Renal pelvis (tissue), 4 donors: ENCODE results near the gene PCNX1. TPM values are rescaled to one million over a fixed set of nuclear protein-coding genes. Genes with fewer than 3 reads are reported as not detected.

Source experiments
- DNase-seq: peaks from one replicate; pipeline ENCODE4 v3.0.0-alpha.2; 2013
- polyA plus RNA-seq, 3 donors: library from polyadenylated mRNA; unstranded; fragments of 120-200 nt; gene quantifications; one replicate each; pipeline ENCODE4 v1.2.1, GENCODE V29; 2013; ENCODE audit not compliant: insufficient read length in 3 of 3

Gene PCNX1
- polyA plus RNA-seq, 3 donors = 48.1 to 63.7 (median 52.3) TPM

DNA sequence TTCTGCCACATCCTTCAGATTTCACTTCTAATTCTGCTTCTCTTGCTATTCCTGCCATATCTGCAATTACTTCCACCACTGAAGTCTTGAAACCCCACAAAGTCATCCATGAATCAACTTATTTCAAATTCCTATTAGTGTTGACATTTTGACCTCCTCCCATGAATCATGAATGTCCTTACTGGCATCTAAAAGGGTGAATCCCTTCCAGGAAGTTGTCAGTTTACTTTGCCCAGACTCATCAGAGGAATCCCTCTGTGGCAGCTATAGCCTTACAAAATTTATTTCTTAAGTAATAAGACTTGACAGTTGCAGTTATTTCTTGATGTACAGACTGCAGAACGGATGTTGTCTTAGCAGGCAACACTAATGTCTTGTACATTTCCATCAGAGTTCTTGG, 162.9 kb downstream of the PCNX1 start:
- no peak for DNase-seq

DNA sequence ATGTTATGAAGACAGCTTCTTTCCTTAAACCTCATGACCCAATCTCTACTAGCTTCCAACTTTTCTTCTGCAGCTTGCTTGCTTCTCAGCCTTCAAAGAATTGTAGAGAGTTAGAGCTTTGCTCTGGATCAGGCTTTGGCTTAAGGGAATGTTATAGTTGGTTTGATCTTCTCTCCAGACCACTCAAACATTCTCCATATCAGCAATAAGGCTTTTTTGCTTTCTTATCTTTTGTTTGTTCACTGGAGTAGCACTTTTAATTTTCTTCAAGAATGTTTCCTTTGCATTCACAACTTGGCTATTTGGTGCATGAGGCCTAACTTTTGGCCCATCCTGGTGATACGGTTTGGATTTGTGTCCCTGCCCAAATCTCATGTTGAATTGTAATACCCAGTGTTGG, 163.8 kb downstream of the PCNX1 start:
- no peak for DNase-seq

DNA sequence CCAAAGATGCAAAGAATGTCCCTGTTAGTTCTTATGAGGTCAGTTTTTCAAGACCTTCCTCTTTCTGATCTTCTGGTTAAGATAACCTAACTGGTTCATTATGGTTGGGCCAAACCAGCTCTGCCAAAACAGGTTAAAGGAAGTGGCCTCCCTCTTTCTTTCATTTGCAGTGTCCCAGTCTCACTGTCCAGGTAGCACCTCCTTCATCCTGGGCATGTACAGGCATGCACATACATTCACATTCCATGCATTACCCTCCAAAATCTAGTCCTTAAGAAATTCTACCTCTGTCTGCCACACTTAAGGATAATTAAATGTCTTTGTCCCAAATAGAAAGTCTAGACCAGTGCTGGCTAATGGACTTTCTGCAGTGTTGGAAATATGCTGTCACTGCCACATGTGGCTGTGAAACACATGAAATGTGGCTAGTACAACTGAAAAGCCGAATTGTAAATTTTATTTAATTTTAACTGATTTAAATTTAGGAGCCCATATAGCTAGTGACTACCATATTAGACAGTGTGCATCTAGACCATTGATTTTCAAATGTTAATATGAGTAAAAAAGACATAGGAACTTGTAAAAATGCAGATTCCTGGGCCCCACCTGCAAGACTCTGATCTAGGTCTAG, 169.3 kb downstream of the PCNX1 start:
- DNase-seq = no peak

DNA sequence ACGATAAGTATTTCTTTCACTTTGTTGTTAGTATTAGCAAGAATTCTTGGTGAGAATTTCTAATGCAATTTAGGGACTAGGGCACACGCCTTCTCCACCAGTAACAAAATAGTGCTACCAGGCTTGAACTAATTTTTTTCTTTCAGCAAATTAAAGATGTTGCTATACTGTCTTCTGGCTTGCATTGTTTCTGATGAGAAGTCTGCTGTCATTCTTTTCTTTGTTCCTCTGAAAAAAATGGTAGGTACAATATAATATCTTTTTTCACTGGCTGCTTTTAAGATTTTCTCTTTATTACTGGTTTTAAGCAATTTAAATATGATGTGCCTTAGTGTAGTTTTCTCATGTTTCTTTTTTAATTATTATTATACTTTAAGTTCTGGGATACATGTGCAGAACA, 171.2 kb downstream of the PCNX1 start:
- no peak for DNase-seq

DNA sequence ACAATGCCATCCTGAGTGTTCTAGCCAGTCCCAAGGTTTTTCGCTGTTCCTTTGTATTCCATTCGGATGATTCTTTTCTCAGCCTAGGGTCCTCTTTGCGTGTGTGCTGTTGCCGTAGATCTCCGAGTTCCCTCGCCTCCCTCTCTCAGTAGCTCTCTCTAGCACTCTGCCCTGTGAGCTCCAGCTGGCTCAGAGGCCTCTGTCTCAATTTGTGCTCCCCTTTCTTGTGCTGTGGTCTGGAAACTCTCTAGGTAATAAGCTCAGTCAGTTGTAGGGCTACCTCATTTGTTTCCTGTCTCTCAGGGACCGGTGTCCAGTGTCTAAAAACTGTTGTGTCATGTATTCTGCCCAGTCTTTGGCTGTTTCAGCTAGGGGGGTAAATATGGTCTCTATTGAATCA, 179.3 kb downstream of the PCNX1 start:
- DNase-seq = no peak

DNA sequence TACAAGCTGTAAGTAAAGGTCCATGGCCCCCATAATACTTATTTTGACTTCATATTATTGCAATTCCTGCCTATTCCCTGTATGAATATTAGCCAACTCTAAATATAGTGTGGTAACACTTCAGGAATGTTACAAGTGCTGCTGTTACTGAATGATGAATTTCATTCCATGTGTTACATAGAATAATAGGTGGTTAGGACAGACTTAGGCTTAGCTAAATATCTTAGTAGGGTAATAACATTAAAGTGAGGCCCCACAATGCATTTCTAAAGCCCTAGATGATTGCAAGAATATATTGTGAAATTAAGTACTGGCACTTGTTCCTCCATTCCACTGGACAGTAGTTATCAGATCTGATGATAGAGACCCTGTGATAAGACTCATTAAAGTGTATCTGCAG, 182.7 kb downstream of the PCNX1 start:
- DNase-seq = no peak

DNA sequence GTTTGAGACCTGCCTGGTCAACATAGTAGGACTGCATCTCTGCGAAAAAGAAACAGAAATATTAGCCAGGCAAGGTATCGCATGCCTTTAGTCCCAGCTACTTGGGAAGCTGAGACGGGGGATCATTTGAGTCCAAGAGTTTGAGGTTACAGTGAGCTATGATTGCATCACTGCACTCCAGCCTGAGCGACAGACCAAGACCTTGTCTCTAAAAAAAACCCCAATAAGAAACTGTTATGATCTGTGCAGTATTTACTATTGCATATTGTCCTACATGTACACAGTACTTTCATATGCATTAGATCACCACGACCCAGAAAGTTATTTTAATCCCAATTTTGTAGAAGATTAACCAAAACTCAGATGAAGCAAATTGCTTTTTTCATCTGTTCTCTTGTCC, 187.5 kb downstream of the PCNX1 start:
- DNase-seq = no peak

DNA sequence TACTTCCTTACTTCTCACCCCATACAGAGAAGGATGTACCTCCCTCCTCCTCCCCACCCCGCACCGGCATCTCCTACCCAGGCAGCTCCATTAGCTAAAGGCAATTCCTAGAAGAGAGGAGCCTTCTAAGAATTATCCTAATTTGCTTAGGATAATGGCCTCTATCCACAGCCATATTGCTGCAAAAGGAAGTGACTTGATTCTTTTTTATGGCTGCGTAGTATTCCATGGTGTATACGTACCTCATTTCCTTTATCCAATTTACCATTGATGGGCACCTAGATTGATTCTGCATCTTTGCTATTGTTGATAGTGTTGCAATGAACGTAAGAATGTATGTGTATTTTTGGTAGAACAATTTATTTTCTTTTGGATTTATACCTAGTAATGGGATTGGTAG, 189.7 kb downstream of the PCNX1 start:
- no peak for DNase-seq

DNA sequence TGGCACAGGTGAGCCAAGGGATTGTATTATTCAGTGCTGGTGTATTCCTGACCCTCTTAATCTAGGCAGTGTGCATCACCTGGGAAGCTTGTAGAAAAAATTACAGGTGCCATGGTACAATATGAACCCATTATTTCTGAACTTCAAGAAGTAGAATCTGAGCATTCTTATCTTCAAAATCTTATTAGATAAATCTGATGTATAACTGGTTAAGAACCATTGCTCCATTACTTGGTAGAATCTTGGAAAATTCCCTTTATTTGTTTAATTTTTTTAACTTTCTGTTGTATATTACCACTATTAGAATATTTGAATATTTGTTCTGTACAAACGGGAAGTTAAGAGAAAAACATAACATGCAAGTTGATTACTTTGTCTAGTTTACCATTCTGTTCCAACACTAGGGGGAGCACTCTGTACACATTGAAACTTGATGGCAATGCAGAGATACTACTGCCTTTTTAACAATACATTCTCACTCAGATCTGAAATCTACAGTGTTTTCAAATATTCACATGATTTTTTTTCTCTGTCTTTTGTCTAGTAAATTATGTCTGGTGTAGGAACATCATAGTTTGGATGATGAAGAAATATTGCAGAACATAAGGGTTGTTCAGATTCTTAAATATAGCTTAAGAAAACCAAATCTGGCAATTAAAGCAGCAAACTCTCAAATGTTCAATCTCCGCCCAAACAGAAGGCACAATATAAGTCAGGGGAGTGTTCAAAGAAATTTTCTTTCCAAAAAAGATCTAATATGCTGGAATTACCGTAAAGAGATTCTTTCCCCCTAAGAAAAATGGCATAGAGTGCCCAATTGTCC, 196.6 kb downstream of the PCNX1 start:
- peak; percentile 55 for DNase-seq

DNA sequence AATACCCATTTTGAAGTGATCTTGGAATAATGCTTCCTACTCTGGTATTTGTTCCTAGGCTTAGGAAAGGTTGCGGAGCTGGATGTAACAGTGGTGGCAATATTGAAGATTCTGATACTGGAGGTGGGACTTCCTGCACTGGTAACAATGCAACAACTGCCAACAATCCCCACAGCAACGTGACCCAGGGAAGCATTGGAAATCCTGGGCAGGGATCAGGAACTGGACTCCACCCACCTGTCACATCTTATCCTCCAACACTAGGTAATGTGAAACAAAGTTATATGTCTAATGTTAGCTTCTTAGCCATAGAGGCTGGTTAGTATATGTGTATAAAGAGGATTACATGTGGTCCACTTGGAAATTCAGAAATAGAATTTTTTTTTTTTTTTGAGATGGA, 197.9 kb downstream of the PCNX1 start:
- no peak for DNase-seq

DNA sequence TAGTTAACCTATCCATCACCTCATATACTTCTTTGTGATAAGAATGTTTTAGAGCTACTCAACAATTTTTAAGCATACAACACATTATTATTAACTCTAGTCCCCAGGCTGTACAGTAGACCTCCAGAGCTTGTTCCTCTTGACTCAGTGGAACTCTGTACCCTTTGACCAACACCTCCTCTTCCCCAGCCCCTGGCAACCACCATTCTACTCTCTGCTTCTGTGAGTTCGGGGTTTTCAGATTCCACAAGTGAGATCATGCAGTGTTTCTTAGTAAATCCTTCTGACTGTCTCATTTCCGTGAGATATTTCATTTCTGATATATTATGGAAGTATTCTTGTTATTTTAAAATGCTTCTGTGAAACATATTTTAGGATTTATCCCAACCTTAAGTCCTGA, 200.7 kb downstream of the PCNX1 start:
- DNase-seq = no peak

DNA sequence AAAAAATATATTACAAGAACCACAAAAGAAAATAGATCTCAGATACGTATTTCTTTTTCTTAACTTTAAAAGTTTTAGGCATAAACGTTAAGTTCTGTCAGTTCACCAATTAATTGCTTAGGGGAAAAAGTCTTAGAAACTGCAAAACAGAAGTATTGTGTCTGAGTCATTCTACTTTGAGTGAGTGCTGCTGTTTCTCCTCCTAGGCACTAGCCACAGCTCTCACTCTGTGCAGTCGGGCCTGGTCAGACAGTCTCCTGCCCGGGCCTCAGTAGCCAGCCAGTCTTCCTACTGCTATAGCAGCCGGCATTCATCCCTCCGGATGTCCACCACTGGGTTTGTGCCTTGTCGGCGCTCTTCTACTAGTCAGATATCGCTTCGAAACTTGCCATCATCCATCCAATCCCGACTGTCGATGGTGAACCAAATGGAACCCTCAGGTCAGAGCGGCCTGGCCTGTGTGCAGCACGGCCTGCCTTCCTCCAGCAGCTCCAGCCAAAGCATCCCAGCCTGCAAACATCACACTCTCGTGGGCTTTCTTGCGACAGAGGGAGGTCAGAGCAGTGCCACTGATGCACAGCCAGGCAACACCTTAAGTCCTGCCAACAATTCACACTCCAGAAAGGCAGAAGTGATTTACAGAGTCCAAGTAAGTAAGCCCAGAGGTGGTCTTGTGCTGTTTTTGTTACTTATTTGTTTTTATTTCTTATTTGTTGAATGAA, 201.3 kb downstream of the PCNX1 start:
- no peak for DNase-seq

DNA sequence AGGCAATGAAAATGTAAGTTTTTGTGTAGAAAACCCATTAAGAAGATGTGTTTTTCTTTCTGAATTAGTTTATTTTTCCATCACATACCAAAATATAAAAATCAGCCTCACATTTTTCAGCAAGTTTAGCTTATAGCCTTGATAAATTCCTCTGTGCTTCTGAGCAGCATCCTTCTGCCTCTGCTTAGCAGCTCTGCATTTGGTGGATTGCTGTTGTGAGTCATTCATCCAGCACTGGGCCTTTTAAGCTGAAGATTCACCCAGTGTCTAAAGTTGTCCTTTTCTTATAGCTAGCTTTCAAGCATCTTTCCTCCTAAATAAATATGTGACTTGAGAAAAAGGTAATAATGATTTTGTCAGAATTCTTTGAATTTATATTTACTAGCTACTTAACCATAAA, 206.1 kb downstream of the PCNX1 start:
- no peak for DNase-seq

DNA sequence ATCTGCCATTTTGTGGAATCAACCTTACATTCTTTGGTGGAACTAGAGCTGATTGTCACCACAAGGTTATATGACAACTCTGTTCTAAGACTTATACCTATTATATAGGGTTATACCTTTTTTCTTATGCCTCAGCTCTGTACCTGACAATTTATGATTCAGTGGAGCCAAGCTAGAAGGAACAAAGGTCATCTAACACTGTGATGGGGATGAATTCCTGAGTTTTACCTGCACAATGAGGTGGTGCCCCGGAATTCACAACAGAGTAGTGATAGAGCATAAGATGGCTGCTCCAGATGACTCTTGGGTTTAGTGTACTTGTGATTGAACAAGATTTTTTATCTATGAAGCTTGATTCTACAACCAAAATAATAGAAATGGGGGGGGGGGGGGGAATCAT, 207.3 kb downstream of the PCNX1 start:
- DNase-seq = no peak

DNA sequence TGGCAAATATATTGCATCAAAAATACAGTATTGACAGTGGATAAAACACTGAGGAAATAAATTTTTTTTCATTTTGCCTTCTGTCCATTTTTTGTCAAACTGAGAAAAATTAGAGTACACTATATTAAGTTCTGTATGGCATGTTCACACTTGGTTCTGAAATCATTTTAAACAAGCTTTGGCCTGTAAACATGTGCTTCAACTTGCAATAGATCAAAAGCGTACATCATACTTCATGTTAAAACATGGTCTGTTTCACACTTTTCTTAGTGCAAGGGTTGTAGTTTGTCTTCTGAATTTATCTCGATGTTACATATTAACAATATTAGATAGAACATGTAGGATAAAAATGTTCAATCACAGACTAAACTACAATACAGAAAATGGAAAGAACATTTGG, 208.0 kb downstream of the PCNX1 start:
- DNase-seq = no peak

DNA sequence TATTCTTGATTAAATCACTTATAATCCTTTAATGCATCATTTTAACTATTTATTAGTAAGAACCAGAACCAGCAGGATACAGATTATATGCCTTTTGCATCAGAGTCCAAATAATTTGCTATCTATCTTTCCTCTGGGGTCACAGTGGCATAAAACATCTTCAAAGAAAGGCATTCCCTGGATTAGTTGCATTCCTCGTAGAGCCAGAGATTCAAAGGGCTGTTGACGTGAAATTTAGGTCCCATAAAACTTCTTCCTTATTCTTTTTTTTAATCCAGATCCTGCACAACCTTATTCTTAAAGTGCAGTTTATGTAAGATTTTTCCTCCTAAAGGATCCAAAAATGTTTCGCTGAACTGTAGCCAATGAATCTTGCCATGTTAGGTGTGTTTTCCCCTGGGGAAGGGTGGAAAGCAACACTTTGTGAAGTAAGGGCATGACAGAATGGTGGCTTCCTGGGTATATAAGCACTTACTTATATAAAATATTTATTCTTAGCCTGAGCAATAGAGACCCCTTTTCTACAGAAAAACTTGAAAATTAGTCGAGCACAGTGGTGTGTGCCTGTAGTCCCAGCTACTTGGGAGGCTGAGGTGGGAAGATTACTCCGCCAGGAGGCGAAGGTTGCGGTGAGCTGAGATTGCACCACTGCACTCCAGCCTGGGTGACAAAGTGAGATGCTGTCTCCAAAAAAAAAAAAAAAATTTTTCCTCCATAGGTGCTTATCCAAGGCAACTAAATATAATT, 208.7 kb downstream of the PCNX1 start:
- DNase-seq = no peak

DNA sequence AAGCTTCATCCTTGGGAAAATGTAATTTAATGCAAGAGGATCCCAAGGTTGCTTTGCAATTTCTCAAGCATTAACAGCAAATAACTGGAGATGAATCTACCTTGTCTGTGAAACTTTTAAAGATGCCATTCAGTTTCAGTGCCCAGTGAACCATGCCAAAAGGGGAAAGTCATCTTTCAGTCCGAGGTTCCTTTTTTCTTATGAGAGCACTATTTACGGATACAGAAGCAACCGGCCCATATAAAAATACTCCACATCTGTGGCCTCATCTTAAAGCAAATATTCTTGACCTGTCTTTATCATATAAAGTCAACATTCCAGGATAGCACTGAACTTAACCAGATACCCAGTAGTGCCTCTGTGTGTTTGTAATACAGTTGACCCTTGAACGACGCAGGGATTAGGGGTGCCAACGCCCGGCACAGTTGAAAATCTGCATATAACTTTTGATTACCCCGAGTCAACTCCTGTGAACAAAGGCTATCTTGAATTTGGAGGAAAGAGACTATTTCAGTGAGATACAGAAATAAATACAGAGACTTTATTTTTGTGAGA, 209.4 kb downstream of the PCNX1 start:
- no peak for DNase-seq

DNA sequence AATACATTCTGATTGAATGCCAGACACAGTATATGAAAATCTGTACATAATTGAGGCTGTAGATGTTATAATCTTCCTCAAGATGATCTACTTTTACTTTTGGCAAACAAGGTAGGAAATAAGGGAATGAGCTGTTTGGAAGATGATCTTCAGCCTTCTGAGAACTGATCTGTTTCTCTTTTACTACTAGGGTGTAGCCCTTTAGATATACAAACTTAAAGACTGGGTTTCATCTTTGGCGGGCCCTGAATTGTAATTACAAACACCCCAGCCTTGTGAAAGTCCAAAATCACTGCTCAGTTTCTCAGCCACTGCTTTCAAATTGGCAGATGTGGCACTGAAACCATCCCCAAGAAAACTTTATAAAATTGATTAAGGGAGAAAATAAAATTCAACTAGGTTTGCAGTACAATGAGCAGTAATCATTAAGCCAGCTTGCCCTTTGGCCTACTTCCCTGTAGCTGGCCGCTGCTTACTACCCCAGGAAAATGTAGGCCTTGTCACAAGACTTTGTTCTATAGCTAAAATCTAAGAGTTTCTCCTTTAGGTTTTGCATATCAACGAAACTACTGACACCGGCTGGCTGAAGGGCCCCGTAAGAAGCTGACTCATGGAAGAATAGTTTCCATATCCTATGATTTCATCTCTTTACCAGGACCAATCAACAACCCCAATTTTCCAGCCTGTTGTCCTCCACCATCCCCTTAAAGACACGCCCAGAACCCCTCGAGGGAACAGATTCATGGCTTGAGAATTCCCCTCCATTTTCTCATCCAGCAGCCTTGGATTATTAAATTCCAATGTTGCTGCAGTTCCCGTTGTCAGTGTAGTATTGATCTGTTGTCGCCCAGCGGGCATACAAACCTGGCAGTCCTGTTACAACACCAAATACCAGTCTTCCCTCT, 210.8 kb downstream of the PCNX1 start:
- no peak for DNase-seq

DNA sequence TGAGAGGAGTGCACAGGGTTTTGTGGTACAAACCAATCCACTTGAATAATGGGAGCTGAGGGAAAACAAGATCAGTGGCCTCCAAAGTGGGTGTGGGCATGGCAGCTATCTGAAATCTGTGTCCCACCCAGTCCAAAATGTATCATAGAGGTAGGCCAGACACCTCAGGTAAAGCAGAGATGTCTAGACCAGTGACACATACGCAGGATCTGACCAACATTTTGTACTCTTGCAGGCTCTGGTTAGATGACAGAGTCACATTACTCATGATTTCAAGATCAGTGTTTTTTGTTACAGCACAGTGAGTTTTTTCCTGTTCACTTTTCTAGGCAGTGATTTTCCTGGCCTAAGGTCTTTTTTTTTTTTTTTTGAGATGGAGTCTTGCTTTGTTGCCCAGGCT, 211.8 kb downstream of the PCNX1 start:
- DNase-seq = no peak

DNA sequence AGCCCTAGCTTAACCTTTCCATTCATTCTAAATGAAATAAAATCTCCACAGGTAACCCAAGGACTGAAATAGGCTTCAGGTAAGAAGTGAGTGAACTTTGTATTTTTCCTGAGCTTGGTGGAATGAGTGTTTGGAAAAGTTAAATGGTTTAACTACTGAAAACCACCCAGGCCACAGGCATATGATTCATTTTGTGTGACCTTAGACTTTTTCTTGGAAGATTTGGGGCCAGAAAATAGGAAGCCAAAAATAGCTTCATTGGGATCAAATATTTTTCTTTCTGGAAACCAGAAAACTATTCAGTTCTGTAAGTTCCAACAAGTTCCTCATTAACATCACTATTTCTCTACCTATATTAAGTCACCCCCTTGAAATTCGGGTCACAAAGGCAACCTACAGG, 212.6 kb downstream of the PCNX1 start:
- no peak for DNase-seq

DNA sequence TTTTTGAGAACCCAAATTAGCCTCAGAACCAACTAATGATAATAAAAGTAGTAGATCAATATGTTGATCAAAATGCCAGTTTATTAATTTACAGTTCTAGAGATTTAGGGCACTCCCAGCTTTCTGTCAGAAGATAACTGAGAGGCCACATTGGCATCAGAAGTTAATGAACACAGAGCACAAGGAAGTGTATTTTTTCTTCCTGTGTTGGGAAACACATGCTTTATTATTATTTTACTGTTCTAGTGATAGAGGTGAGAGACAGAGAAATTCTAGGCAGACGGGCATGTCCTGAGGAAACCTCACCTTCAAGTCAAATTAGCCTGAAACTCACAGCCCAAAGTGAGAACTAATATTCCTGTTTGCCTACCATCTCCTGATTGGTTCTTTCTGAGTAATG, 213.7 kb downstream of the PCNX1 start:
- no peak for DNase-seq
